ENCODE data around the gene NFKBIZ.

Gene NFKBIZ

GRCh38 chr3:101848754-101849713 lies at the start of gene NFKBIZ:
NFKBIZ (plus strand) TSS chr3:101849514; CDS start chr3:101849629, 115 bp downstream.
- peak; percentile 77 to 94 (median 87) for DNase-seq (ENCODE audit: low read depth in 3 of 3)

DNA sequence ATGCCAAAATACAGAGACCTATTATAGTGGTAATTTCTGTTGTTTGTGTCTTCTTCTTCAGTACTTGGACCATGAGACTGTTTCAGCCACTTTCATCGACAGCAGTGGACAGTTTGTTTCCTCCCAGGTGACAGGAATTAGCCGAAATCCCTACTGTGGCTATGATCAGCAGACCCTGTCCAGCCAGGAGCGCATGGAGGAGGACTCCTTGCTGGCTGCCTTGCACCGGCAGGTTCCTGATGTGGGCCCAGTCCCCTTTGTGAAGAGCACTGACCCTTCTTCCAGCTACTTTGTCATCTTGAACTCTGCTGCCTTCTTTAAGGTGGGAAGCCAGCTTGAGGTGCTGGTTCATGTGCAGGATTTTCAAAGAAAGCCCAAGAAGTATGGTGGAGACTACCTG lies 48.1 kb upstream of the NFKBIZ start:
- DNase-seq (ENCODE audit: low read depth in 3 of 3) = no peak

GRCh38 chr3:101802179-101802578 lies 47.1 kb upstream of the NFKBIZ start:
- no peak for DNase-seq (ENCODE audit: low read depth in 3 of 3)

GRCh38 chr3:101803173-101803782 lies 46.0 kb upstream of the NFKBIZ start:
- DNase-seq (ENCODE audit: low read depth in 3 of 3) = peak in 2 of 3 experiments; percentile 34 to 58

GRCh38 chr3:101803939-101804338 lies 45.4 kb upstream of the NFKBIZ start:
- DNase-seq (ENCODE audit: low read depth in 3 of 3) = no peak

DNA sequence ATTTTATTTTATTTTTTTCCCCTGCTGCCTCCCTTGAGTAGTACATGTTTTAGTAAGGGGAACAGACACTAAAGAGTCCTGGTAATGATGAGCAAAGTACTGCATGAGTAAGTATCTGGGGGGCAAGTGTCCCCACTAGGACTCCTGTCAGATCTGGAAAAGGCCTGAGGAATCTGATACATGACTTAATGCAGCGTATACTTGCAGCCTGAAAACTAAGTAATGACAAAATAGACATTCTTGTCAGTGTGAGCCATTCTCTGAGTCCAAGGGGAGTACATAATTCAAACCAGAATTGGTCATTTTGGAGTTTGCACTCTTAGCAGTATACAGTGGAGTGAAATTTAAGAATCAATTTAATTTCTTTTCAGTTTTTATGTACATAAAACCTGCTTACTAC lies 42.8 kb upstream of the NFKBIZ start:
- DNase-seq (ENCODE audit: low read depth in 3 of 3) = no peak

- no peak for DNase-seq (ENCODE audit: low read depth in 3 of 3)
These were observed 41.4 kb upstream of the NFKBIZ start for GRCh38 chr3:101807888-101808287.

DNA sequence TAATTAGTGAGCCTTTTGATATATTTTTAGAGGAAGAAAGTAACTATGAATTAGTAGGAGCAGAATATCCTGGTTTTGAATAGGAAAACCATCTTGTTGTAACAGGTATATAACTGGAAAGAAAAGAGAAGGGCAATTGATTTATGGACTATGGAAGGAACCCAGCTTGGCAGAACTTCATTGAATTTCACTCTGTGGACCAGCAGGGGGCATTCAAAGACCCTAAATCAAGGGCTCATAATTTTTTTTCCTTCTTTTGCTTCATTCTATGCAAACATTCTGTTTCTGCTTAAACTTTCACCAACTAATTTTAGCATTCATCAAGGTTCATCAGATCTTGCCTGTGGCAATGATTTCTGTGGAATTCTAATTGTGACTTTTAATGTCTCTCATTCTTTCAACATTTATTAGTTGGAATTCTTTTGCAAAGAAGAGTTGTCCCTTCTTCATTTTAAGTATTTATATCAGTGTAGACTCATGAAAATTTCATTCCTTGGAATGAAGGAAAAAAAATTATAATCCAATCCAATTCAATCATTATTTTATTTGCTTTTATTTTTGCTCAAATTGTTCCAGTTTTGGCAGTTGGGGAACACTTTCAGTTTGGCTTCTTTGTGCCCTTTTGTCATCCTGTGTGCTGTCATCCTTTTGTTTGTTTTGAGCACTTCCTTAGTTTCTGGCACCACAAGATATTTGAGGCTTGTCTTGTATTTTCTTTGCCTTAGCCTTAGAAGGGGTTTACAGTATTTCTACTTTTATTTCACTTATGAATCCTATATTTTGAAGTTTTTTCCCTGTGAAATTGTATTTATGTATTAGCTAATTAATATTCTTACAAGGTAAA lies 39.9 kb upstream of the NFKBIZ start:
- DNase-seq (ENCODE audit: low read depth in 3 of 3) = peak in 1 of 3 experiments; percentile 20

- no peak for DNase-seq (ENCODE audit: low read depth in 3 of 3)
These were observed 39.3 kb upstream of the NFKBIZ start for GRCh38 chr3:101810022-101810418.

DNA sequence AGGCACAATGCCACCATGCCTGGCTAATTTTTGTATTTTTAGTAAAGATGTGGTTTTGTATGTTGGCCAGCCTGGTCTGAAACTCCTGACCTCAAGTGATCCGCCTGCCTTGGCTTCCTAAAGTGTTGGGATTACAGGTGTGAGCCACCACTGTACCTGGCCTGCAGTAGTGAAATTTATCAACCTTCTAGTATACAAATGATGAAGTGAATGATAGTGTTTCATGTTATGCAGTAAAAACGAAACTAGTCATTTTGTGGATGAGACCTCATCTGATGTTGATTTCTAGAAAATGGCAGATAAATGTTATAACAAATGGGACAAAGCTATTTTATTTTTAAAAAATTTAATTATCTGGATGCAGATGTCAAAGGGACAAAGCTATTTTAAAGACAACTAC lies 37.4 kb upstream of the NFKBIZ start:
- no peak for DNase-seq (ENCODE audit: low read depth in 3 of 3)

DNA sequence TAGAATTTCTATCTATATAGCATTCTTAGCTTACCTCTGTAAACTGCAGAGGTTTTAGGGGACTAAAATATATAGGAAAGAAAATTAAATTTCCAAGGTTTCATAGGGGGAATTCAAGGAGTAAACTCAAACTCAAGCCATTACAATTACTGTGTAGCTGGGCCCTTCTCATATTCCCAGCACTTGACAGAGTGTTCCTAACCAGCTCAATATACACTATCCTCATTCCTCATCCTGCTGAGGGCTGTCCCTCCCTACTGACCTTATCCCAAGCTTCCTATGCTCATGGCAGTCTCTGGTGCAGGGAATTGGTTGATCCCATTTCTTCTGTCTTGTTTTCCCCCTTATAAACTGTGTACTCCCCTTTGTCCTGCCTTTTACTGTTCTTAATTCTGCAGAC lies 36.4 kb upstream of the NFKBIZ start:
- DNase-seq (ENCODE audit: low read depth in 3 of 3) = no peak

GRCh38 chr3:101813817-101814440 lies 35.4 kb upstream of the NFKBIZ start:
- no peak for DNase-seq (ENCODE audit: low read depth in 3 of 3)

GRCh38 chr3:101814835-101815234 lies 34.5 kb upstream of the NFKBIZ start:
- DNase-seq (ENCODE audit: low read depth in 3 of 3) = no peak

GRCh38 chr3:101816215-101817149 lies 32.8 kb upstream of the NFKBIZ start:
- no peak for DNase-seq (ENCODE audit: low read depth in 3 of 3)

- no peak for DNase-seq (ENCODE audit: low read depth in 3 of 3)
These were observed 31.3 kb upstream of the NFKBIZ start for GRCh38 chr3:101817992-101818391.

- DNase-seq (ENCODE audit: low read depth in 3 of 3) = no peak
These were observed 29.6 kb upstream of the NFKBIZ start for GRCh38 chr3:101819649-101820206.

GRCh38 chr3:101821503-101821902 lies 27.8 kb upstream of the NFKBIZ start:
- DNase-seq (ENCODE audit: low read depth in 3 of 3) = no peak

DNA sequence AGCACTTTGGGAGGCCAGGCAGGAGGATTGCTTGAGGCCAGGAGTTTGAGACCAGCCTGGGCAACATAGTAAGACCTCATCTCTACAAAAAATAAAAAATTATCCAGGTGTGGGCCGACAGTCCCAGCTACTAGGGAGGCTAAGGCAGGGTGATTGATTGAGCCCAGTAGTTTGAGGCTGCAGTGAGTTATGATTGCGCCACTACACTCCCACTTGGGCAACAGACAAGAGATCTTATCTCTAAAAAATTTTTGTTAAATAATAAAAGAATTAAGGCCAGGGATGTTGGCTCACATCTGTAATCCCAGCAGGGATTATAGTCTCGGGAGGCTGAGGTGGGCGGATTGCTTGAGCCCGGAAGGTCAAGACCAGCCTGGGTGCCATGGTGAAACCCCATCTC lies 25.8 kb upstream of the NFKBIZ start:
- DNase-seq (ENCODE audit: low read depth in 3 of 3) = no peak

- no peak for DNase-seq (ENCODE audit: low read depth in 3 of 3)
These were observed 24.6 kb upstream of the NFKBIZ start for GRCh38 chr3:101824702-101825101.

DNA sequence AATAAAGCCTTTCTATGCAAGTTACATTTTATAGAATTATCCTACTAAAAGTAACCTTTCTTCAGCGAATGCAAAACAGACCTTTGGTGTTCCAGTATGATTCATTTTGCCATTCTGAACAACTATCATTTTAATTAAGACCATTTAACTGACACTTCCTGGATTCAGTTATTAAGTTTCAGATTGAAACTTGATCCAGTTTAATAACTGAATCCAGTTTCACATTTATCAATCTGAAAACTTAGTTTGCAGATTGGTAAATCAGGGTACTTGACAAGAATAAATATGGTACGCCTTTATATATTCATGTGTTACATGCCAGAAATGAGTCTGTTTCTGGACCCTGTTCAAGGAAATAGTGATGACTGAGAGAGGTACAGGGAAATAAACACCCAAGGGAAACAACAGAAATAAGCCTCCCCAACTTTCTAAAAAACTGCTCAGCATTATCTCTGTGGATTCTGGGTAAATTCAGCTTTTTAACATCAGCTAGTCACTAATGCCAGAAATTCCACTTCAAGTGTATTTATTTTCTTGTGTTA lies 23.3 kb upstream of the NFKBIZ start:
- DNase-seq (ENCODE audit: low read depth in 3 of 3) = no peak
